HCT116 (cell line): Measurements from ENCODE around the gene CLEC16A.

Experiments used
- CEBPB ChIP-seq: IDR thresholded peaks from 2 replicates; pipeline ENCODE4 v1.6.1; 2012; ENCODE audit warnings: low read depth
- CTCF ChIP-seq, 3 experiments: fragments of 200-600 bp in 1 of 3; sonication (generic) in 1 of 3; IDR thresholded peaks in 2 of 3; conservative IDR thresholded peaks in 1 of 3; 2 replicates each; pipeline ENCODE4 v1.5.1; 2012 to 2017; ENCODE audit warnings: low read depth in 2 of 3, low read length in 2 of 3, antibody characterized with exemption in 1 of 3, borderline replicate concordance in 1 of 3, control low read depth in 1 of 3, mild to moderate bottlenecking in 1 of 3, mixed read lengths in 1 of 3, mixed run types in 1 of 3, moderate library complexity in 1 of 3; ENCODE audit not compliant: insufficient read depth in 1 of 3
- EZH2 ChIP-seq: fragments of 200-600 bp; sonication (generic); IDR thresholded peaks from 2 replicates; pipeline ENCODE4 v1.6.1; 2017; ENCODE audit warnings: antibody characterized with exemption, mixed run types
- MAX ChIP-seq: IDR thresholded peaks from 2 replicates; pipeline ENCODE4 v1.6.1; 2012
- REST ChIP-seq: IDR thresholded peaks from 2 replicates; pipeline ENCODE4 v1.6.1; 2012; ENCODE audit warnings: low read depth
- YY1 ChIP-seq: IDR thresholded peaks from 2 replicates; pipeline ENCODE4 v1.6.1; 2011; ENCODE audit warnings: low read length, low read depth, moderate library complexity, mild to moderate bottlenecking; ENCODE audit not compliant: insufficient replicate concordance; ENCODE audit errors: extremely low read depth

- TF ChIP-seq YY1 (no peak), EZH2 (no peak), CTCF (IDR thresholded peaks at IDR 0.05 in 2 of 3, conservative IDR thresholded peaks at IDR 0.05 in 1 of 3; ENCODE audit: borderline replicate concordance in 1 of 3, insufficient read depth in 1 of 3, low read depth in 2 of 3, low read length in 2 of 3) (no peak), REST (no peak), CEBPB (no peak), MAX (no peak)
Measured at GRCh38 chr16:11169641-11170040, 225.3 kb downstream of the CLEC16A start.
